ENCODE data around the gene SACM1L. TPM values are rescaled to one million over a fixed set of nuclear protein-coding genes. Genes with fewer than 3 reads are reported as not detected.

The SACM1L gene
- total and polyA plus RNA-seq, 2 donors (not counting 3 experiments of a cell fraction or from before 2014, with no cell fraction given) = 11.9 to 39.9 TPM

- dilution Hi-C loops (cut with MboI; ENCODE audit: extremely low pct_ligation_motif_present, low sequenced_read_pairs) (no loop called here), intact Hi-C loops (cut with micrococcal nuclease) (no loop called here)
- Histone ChIP-seq H3K4me3 (replicated peaks in 1 of 3; ENCODE audit: insufficient read depth in 1 of 3, low read depth in 1 of 3, low read length in 3 of 3) (no peak overlapping the region), H3K9me3 (replicated peaks; ENCODE audit: control insufficient read depth, insufficient read depth, low read length) (no peaks in the 10 kb centered on the region), H3K9ac (replicated peaks; ENCODE audit: extremely low read depth, insufficient read depth, low read length) (no peak overlapping the region), H3K36me3 (ENCODE audit: control insufficient read depth in 2 of 2, extremely low read depth in 1 of 2, insufficient read depth in 2 of 2, low read length in 2 of 2) (no peaks in the 10 kb centered on the region), H3K27me3 (ENCODE audit: control insufficient read depth in 2 of 2, insufficient read depth in 2 of 2, low read length in 2 of 2) (peaks cover 3 to 16% of the 10 kb centered on the region in 2 experiments), H3K4me2 (ENCODE audit: insufficient read depth, low read length) (no peak overlapping the region), H3K4me1 (ENCODE audit: control insufficient read depth, extremely low read depth, insufficient read depth, low read length) (no peaks in the 10 kb centered on the region), H3K9me1 (replicated peaks; ENCODE audit: control insufficient read depth, extremely low read depth, insufficient read depth, low read length) (no peaks in the 10 kb centered on the region), H3K27ac (ENCODE audit: insufficient read depth, low read depth, low read length) (no peak overlapping the region), H2AFZ (ENCODE audit: low read depth, low read length) (no peak overlapping the region), H3K79me2 (ENCODE audit: control insufficient read depth, insufficient read depth, low read length) (no peaks in the 10 kb centered on the region), H4K20me1 (replicated peaks; ENCODE audit: control insufficient read depth, extremely low read depth, insufficient read depth, low read length) (no peaks in the 10 kb centered on the region)
- FAIRE-seq = no peak
- no peak for DNase-seq (ENCODE audit: low read depth, low spot score)
- no peak for TF ChIP-seq MYC (IDR thresholded peaks at IDR 0.05; ENCODE audit: low read depth, low read length)
- TF ChIP-seq JUN (IDR thresholded peaks at IDR 0.05; ENCODE audit: borderline replicate concordance, insufficient read depth, insufficient read length, low read depth) = no peak
- TF ChIP-seq POLR2AphosphoS5 (IDR thresholded peaks at IDR 0.05; ENCODE audit: insufficient read depth, low read depth, low read length) = no peak
- TF ChIP-seq EZH2 (IDR thresholded peaks at IDR 0.05; ENCODE audit: borderline replicate concordance, low read depth, low read length, severe bottlenecking) = no peak
- TF ChIP-seq FOS (IDR thresholded peaks at IDR 0.05; ENCODE audit: borderline replicate concordance, insufficient read depth, low read length) = no peak
- TF ChIP-seq, protein P1, sequence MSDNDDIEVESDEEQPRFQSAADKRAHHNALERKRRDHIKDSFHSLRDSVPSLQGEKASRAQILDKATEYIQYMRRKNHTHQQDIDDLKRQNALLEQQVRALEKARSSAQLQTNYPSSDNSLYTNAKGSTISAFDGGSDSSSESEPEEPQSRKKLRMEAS (IDR thresholded peaks at IDR 0.05; ENCODE audit: insufficient read depth, insufficient read length) = no peak
- no peak for TF ChIP-seq POLR2A (IDR thresholded peaks at IDR 0.05; ENCODE audit: low read depth, low read length)
- TF ChIP-seq GATA2 (IDR thresholded peaks at IDR 0.05; ENCODE audit: insufficient read depth, insufficient read length, low read depth, low read length) = no peak
- TF ChIP-seq, protein P2, sequence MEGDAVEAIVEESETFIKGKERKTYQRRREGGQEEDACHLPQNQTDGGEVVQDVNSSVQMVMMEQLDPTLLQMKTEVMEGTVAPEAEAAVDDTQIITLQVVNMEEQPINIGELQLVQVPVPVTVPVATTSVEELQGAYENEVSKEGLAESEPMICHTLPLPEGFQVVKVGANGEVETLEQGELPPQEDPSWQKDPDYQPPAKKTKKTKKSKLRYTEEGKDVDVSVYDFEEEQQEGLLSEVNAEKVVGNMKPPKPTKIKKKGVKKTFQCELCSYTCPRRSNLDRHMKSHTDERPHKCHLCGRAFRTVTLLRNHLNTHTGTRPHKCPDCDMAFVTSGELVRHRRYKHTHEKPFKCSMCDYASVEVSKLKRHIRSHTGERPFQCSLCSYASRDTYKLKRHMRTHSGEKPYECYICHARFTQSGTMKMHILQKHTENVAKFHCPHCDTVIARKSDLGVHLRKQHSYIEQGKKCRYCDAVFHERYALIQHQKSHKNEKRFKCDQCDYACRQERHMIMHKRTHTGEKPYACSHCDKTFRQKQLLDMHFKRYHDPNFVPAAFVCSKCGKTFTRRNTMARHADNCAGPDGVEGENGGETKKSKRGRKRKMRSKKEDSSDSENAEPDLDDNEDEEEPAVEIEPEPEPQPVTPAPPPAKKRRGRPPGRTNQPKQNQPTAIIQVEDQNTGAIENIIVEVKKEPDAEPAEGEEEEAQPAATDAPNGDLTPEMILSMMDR (IDR thresholded peaks at IDR 0.05; ENCODE audit: extremely low read depth in 1 of 2, insufficient read depth in 1 of 2, low read depth in 1 of 2, low read length in 2 of 2) = no peak
- POLR2A ChIA-PET = no interaction called here
- CTCF ChIA-PET = interaction anchor here (1.0 kb wide), 1 partner anchor 23 kb away, joined by 3 read pairs; no protein-coding TSS in a partner anchor
- BruUV-seq (replicated peaks) = no TSS peak
Observed at GRCh38 chr3:45783667-45784066, 94.5 kb downstream of the SACM1L start.

All from endothelial cell of umbilical vein (primary cell).